HEK293 (cell line): ENCODE measurements around the gene YWHAE.

Experiments
- ZBTB7A ChIP-seq: fragments of 450-650 bp; formaldehyde crosslinking; IDR thresholded peaks from 2 replicates; pipeline ENCODE4 v1.5.1; 2016; ENCODE audit warnings: low read depth, missing biosample characterization, missing genetic modification characterization
- ZNF658 ChIP-seq: fragments of 450-650 bp; formaldehyde crosslinking; IDR thresholded peaks from 2 replicates; pipeline ENCODE4; 2016; ENCODE audit warnings: missing biosample characterization, missing genetic modification characterization
- TF ChIP-seq, protein P1 (sequence below): fragments of 450-650 bp; formaldehyde crosslinking; IDR thresholded peaks from 2 replicates; pipeline ENCODE4 v1.5.1; 2016; ENCODE audit warnings: missing biosample characterization, missing genetic modification characterization

DNA sequence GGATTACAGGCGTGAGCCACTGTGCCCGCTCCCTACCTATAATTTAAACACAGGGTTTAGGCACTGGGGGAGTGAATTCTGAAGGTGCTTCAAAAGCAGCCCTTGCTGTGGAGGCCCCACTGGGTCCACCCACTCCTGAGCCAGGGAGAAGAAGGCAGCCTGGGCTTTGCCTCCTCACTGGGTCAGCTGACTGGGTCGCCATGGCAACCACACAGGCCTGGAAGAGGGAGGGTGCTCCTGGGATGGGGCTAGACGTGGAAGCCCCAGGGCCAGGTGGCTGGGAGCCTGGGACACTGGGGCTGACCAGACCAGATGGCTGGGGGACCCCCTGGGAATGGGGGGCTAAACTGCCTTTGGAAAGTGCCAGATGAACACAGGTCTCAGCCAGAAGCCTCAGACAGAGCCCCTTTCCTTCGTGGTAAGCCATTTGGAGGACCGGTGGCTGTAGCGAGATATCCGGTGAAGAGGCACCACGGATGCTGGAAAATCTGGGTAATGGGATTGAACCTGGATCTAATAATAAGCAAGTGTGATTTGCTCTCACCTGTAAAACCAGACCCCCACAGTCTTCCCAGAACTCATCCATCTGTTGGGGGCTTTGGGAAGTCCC, 87.7 kb downstream of the YWHAE start:
- TF ChIP-seq ZNF658 (no peak), ZBTB7A (no peak)
- TF ChIP-seq, protein P1, sequence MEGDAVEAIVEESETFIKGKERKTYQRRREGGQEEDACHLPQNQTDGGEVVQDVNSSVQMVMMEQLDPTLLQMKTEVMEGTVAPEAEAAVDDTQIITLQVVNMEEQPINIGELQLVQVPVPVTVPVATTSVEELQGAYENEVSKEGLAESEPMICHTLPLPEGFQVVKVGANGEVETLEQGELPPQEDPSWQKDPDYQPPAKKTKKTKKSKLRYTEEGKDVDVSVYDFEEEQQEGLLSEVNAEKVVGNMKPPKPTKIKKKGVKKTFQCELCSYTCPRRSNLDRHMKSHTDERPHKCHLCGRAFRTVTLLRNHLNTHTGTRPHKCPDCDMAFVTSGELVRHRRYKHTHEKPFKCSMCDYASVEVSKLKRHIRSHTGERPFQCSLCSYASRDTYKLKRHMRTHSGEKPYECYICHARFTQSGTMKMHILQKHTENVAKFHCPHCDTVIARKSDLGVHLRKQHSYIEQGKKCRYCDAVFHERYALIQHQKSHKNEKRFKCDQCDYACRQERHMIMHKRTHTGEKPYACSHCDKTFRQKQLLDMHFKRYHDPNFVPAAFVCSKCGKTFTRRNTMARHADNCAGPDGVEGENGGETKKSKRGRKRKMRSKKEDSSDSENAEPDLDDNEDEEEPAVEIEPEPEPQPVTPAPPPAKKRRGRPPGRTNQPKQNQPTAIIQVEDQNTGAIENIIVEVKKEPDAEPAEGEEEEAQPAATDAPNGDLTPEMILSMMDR (tag by site-specific recombination) = no peak
